ENCODE data around the gene AHCYL1.

AHCYL1 gene

DNA sequence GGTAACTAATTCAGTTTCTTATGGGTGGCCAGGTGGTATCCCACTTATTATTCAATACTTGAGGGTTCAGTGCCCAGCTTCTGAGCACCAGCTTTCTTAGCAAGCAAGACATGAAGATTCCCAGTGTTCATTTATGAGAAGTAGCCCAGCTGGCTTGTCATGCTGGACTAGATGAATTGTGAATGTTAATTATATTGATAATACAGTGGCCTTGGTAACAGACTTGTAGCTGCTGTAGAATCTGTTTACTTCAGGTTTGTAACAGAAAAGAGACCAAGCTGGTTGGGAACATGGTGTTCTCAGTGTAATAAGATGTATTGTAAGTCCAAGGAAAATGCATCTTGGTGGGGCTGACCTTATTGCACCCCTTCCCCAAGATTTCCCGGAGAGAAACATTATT, 10.1 kb downstream of the AHCYL1 start:
- DNase-seq, result no peak
- in situ Hi-C loops (cut with HindIII; ENCODE audit: low pct_ligation_motif_present, low sequenced_read_pairs), result no loop called here
- TF ChIP-seq, protein P1, sequence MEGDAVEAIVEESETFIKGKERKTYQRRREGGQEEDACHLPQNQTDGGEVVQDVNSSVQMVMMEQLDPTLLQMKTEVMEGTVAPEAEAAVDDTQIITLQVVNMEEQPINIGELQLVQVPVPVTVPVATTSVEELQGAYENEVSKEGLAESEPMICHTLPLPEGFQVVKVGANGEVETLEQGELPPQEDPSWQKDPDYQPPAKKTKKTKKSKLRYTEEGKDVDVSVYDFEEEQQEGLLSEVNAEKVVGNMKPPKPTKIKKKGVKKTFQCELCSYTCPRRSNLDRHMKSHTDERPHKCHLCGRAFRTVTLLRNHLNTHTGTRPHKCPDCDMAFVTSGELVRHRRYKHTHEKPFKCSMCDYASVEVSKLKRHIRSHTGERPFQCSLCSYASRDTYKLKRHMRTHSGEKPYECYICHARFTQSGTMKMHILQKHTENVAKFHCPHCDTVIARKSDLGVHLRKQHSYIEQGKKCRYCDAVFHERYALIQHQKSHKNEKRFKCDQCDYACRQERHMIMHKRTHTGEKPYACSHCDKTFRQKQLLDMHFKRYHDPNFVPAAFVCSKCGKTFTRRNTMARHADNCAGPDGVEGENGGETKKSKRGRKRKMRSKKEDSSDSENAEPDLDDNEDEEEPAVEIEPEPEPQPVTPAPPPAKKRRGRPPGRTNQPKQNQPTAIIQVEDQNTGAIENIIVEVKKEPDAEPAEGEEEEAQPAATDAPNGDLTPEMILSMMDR (IDR thresholded peaks at IDR 0.05; ENCODE audit: low read depth, low read length, missing control alignments), result no peak
- no peak overlapping the region for H3K27ac ChIP-seq
- H3K27me3 ChIP-seq (replicated peaks), result no peaks in the 10 kb centered on the region
- H3K4me3 ChIP-seq (ENCODE audit: low read depth, low read length), result no peak overlapping the region
- peaks cover 8% of the 10 kb centered on the region for H3K36me3 ChIP-seq (replicated peaks)

DNA sequence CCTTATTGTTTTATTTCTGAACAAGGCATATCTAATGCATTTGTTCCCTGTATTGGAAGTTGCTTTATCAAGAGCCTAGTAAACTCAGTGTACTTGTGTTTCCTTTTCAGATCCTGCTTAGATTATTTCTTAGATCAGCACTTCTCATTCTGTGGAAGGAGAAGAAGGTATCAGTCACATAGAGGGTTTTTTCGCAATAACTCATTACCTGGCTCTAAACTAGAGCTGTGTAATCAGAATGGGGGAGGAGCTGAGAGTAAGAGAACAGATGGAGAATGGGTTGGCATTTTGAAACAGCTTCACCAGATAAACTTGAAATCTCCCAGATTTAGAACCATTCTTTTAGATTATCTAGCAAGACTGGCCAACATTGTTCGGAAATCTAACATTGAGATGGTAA, 11.0 kb downstream of the AHCYL1 start:
- in situ Hi-C loops (cut with HindIII; ENCODE audit: low pct_ligation_motif_present, low sequenced_read_pairs), result no loop called here
- Histone ChIP-seq H3K27me3 (replicated peaks) (no peaks in the 10 kb centered on the region), H3K27ac (no peak overlapping the region), H3K4me3 (ENCODE audit: low read depth, low read length) (no peak overlapping the region), H3K36me3 (replicated peaks) (peaks cover 8% of the 10 kb centered on the region)
- TF ChIP-seq, protein P1 (IDR thresholded peaks at IDR 0.05; ENCODE audit: low read depth, low read length, missing control alignments), result no peak
- DNase-seq, result no peak

DNA sequence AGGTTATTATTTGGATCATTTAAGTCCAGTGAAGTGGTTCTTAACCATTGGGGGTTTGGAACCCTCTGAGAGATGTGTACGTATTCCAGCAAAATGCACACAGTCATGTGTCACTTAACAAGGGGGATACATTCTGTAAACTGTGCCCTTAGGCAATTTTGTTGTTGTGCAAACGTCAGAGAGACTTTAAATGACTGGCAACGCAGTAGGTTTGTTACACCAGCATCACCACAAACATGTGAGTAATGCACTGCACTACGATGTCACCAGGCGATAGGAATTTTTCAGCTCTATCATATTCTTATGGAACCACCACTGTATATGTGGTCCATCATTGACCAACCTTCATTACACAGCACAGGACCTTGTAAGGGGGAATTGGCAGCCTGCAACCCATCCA, 11.9 kb downstream of the AHCYL1 start:
- Histone ChIP-seq H3K4me3 (ENCODE audit: low read depth, low read length) (no peak overlapping the region), H3K27ac (peak overlapping the region; percentile 5), H3K27me3 (replicated peaks) (no peaks in the 10 kb centered on the region), H3K36me3 (replicated peaks) (peaks cover 8% of the 10 kb centered on the region)
- TF ChIP-seq, protein P1 (IDR thresholded peaks at IDR 0.05; ENCODE audit: low read depth, low read length, missing control alignments), result no peak
- in situ Hi-C loops (cut with HindIII; ENCODE audit: low pct_ligation_motif_present, low sequenced_read_pairs), result no loop called here
- peak; percentile 69 for DNase-seq

DNA sequence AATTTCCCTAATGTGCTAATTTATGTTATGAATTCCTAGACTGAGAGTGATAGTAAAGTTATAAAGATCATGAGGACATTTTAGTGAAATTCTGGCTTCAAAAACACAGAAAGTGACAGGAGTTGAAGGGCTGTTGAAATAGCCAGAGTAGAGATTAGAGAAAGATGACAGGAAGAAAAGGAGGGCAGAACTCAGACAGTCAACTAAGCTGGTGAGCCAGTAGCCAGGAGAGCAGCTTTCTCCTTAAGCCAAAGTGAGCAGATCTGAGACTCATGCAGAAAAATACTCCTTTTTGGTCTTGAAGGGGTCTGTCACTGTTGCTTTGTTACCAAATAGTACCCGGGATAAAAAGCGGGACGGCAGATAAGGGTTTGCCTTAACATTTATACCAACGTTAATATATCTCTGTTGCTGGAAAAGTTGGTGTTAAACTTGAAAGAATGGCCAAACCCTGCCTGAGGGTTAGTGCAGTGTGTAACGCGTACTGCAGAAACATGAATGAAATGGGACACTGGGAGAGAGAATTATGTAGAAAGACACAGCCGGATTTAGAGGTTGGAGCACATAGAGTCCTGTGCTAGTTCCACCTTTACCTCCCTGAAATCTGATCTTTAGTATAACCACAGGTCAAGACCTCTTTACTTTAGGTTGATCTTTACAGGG, 12.8 kb downstream of the AHCYL1 start:
- TF ChIP-seq, protein P1 (IDR thresholded peaks at IDR 0.05; ENCODE audit: low read depth, low read length, missing control alignments), result no peak
- no peak for DNase-seq
- in situ Hi-C loops (cut with HindIII; ENCODE audit: low pct_ligation_motif_present, low sequenced_read_pairs), result no loop called here
- no peaks in the 10 kb centered on the region for H3K27me3 ChIP-seq (replicated peaks)
- H3K4me3 ChIP-seq (ENCODE audit: low read depth, low read length), result no peak overlapping the region
- peak overlapping the region; percentile 5 for H3K27ac ChIP-seq
- H3K36me3 ChIP-seq (replicated peaks), result peaks cover 8% of the 10 kb centered on the region

DNA sequence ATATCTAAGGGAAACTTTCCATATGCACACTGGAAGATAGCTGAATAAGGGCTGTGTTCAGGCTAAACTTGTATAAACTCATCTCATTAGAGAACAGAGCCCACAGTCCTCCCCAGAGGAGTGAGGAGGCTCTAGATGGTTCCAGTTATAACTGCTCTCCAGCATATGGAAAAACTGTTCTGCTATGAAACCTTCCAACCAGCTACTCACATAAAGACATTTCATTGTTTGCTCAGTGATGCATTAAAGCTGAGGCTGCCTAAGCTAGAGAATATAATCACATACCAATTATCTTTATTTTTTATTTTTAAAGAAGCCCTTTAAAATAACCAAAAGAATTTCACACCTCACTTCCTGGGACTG, 13.3 kb downstream of the AHCYL1 start:
- TF ChIP-seq, protein P1 (IDR thresholded peaks at IDR 0.05; ENCODE audit: low read depth, low read length, missing control alignments), result no peak
- no peaks in the 10 kb centered on the region for H3K27me3 ChIP-seq (replicated peaks)
- H3K4me3 ChIP-seq (ENCODE audit: low read depth, low read length), result no peak overlapping the region
- peaks cover 8% of the 10 kb centered on the region for H3K36me3 ChIP-seq (replicated peaks)
- H3K27ac ChIP-seq, result no peak overlapping the region
- in situ Hi-C loops (cut with HindIII; ENCODE audit: low pct_ligation_motif_present, low sequenced_read_pairs), result no loop called here
- DNase-seq, result no peak

DNA sequence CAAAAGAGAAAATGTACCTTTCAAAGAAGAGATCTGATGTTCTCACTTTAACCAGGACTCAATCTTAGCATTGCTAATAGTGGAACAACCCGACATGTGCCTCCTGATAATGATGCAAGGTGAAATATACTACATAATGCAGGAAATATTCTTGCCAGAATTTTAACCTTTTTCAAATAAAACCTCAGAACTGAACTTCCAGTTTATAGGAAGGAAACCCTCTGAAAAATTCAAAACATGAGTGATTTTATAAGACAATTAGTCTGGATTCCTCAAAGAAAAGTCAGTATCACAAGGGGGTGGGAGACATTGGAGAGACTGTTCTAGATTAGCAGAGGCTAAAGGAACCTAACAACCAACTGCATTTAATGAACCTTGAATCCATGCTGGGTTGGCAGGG, 18.1 kb downstream of the AHCYL1 start:
- no peaks in the 10 kb centered on the region for H3K27me3 ChIP-seq (replicated peaks)
- TF ChIP-seq, protein P1 (IDR thresholded peaks at IDR 0.05; ENCODE audit: low read depth, low read length, missing control alignments), result no peak
- H3K27ac ChIP-seq, result peak overlapping the region; percentile 87
- no peaks in the 10 kb centered on the region for H3K36me3 ChIP-seq (replicated peaks)
- in situ Hi-C loops (cut with HindIII; ENCODE audit: low pct_ligation_motif_present, low sequenced_read_pairs), result no loop called here
- no peak overlapping the region for H3K4me3 ChIP-seq (ENCODE audit: low read depth, low read length)
- DNase-seq, result no peak

All from brain microvascular endothelial cell (primary cell).